Fibroblast of the aortic adventitia (primary cell): ENCODE results near the gene TRPM3. TPM values are rescaled to one million over a fixed set of nuclear protein-coding genes. Genes with fewer than 3 reads are reported as not detected.
A peak's percentile ranks its signal among the peaks of the same experiment; 100 is the strongest.

Experiments used
- DNase-seq: peaks from one replicate; pipeline ENCODE4 v3.0.0-alpha.2; 2010; ENCODE audit warnings: low read depth
- H3K4me3 ChIP-seq: 2 replicates; pipeline ENCODE4 v1.5.1; 2011; ENCODE audit warnings: low read depth, mild to moderate bottlenecking, control low read depth, low read length, moderate library complexity
- CTCF ChIP-seq: IDR thresholded peaks from 2 replicates; pipeline ENCODE4 v1.5.1; 2011; ENCODE audit warnings: mild to moderate bottlenecking, low read length, control low read depth, inconsistent platforms; ENCODE audit not compliant: insufficient read depth
- total RNA-seq: library from RNA; depleted of rRNA; stranded (reverse); fragments of >200 nt; gene quantifications from 2 replicates; pipeline ENCODE4 v1.2.3, GENCODE V29; 2012; ENCODE audit warnings: low replicate concordance

The TRPM3 gene
- total RNA-seq, 1 donor, result 8.8 TPM

- no peak for TF ChIP-seq CTCF
- no peak overlapping the region for H3K4me3 ChIP-seq
- no peak for DNase-seq
These were observed 308.3 kb downstream of the TRPM3 start for GRCh38 chr9:70813141-70813540.

GRCh38 chr9:70811638-70812037, 309.8 kb downstream of the TRPM3 start:
- peak; percentile 42 for DNase-seq
- no peak overlapping the region for H3K4me3 ChIP-seq
- TF ChIP-seq CTCF, result no peak

- no peak for TF ChIP-seq CTCF
- no peak overlapping the region for H3K4me3 ChIP-seq
- DNase-seq, result no peak
These were observed 314.5 kb downstream of the TRPM3 start for GRCh38 chr9:70806875-70807274.

GRCh38 chr9:70805949-70806348, 315.5 kb downstream of the TRPM3 start:
- DNase-seq, result no peak
- no peak overlapping the region for H3K4me3 ChIP-seq
- no peak for TF ChIP-seq CTCF

- H3K4me3 ChIP-seq, result no peak overlapping the region
- no peak for TF ChIP-seq CTCF
- DNase-seq, result no peak
These were observed 318.5 kb downstream of the TRPM3 start for GRCh38 chr9:70802758-70803436.

- TF ChIP-seq CTCF, result no peak
- no peak overlapping the region for H3K4me3 ChIP-seq
- DNase-seq, result peak; percentile 84
These were observed 319.2 kb downstream of the TRPM3 start for GRCh38 chr9:70802206-70802605.
